Stimulated activated CD4-positive, alpha-beta T cell treated with anti-CD3 and anti-CD28 coated beads, Interleukin-1b, Interleukin-23, amount 100 ng/mL, for 24 hours (primary cell): ENCODE results near the gene CYFIP2.

Experiments used
- DNase-seq, 4 experiments: peaks; one replicate each; pipeline ENCODE4 v3.0.0-alpha.2; 2020; ENCODE audit warnings: low read depth in 4 of 4, low spot score in 1 of 4

The CYFIP2 gene

GRCh38 chr5:157285310-157286035 is 19.6 kb downstream of the CYFIP2 start:
- DNase-seq: no peak

DNA sequence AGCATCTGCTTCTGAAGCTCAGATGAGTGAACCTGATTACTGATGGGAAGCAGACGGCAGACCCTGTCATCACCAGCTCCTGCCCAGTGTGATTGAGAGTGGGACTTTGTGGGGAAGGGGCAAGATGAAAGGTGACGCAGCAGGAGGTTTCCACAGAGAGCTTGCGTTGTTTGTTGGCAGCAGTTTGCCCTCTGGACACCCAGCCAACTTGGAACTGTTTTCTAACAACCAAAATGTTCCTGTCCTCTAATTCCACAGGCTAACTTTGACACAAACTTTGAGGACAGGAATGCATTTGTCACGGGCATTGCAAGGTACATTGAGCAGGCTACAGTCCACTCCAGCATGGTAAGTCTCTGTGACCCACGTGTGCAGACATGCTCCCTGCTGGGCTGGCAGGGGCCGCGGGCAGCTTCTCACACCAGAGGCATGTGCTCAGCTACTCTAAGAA is 20.9 kb downstream of the CYFIP2 start:
- no peak for DNase-seq

DNA sequence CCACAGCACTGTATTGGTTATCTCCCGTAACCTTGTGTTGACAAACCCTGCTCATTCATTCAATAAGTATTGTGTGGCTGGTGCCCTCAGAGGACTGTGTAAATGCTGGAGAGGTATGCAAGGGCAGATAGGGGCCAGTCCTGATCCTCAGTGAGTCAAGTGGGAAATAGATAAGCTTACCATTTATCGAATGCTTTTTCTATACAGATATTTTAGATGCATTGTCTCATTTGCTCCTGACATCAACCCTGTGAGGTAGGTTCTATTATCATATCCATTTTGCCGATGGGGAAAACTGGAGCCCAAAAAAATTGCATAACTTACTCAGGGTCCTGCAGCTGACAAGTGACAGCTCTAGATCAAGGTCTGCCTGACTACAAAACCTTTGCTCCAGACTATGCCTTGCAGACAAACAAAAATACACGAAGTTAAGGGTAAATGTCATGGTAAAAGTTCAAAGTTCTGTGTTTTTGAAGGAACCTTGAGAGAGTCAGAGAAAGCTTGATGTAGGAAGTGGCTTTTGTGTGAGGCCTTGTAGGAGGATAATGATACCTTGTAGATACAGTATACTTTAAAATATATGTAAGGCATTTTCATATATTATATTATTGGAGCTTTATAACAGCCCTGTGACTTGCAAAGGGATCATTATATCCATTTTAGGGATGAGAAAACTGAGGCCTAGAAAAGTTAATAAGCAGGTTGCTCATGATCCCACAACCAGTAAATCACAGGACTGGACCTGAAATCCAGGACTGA is 22.7 kb downstream of the CYFIP2 start:
- no peak for DNase-seq

GRCh38 chr5:157289164-157289819 is 23.4 kb downstream of the CYFIP2 start:
- DNase-seq: no peak

DNA sequence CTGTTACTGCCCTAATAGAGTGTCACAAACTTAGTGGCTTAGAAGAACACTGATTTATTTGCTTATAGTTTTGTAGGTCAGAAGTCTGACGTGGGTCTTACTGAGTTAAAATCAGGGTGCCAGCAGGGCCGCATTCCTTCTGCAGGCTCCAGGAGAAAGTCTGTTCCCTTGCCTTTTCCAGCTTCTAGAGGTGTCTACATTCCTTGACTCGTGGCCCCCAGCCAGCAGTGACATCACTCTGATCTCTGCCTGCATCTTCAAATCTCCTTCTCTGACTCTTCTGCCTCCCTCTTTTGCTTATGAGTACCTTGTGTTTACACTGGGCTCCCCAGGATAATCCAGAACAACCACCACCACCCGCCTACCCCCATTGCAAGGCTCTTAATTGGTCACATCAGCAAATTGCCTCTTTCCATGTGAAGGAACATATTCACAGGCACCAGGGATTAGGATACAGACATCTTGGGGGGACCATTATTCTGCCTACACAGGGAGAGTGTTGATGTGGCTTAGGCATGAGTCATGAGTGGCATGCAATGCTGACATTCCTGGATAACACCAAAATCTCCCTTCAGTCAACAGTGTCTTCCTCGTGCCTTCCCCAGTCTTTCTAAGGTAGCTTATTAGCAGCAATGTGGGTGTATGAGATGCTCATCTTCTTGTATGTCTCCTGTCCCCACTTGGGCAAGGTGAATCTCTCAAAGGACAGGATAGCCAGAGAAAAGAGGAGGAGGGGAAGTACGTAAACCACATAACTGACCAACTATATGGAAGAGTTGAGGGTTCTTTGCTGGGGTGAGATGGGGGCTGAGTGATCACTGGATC is 24.4 kb downstream of the CYFIP2 start:
- no peak for DNase-seq

GRCh38 chr5:157290981-157291711 is 25.2 kb downstream of the CYFIP2 start:
- no peak for DNase-seq

DNA sequence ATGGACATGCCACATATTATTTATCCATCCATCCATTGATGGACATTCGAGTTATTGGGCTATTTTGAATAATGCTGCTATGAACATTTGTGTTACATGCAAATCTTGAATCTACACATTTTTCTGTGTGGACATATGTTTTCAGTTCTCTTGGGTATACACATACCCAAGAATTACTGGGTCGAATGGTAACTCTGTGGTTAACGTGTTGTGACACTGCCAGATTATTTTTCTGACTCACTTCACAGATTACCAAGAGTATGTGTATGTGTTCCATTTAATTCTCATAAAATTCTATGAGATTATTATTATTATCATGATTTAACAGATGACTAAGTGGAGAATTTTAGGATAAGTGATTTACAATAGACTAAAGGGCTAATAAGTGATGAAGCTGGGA is 26.7 kb downstream of the CYFIP2 start:
- no peak for DNase-seq

DNA sequence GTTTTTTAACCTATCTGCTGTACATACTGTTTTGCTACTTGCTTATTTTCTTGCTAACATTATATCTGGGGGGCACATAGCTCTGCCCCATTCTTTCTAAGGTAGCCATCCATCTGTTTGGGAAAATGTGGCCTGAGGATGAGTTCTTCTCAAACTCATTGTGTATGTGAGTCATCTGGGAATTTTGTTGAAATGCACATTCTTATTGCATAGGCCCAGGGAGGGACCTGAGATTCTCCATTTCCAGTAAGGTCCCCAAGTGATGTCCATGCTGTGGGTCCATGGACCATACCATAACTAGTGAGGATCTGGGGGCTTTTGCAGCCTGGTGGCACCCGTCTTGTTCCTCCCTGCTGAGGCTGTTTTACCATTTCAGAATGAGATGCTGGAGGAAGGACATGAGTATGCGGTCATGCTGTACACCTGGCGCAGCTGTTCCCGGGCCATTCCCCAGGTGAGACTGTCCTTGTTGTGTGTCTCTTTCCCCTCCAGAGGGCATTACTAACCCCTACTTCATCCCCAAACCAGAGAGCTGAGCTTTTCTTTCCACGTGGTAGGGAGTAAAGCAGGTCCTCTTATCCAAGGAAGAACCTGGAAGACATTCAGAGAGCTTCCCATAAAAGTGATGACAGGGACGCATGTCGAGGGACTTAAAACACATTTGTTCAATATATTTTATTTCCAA is 28.6 kb downstream of the CYFIP2 start:
- no peak for DNase-seq

- no peak for DNase-seq
Measured at GRCh38 chr5:157295247-157295646, 29.3 kb downstream of the CYFIP2 start.

GRCh38 chr5:157300564-157300963 is 34.6 kb downstream of the CYFIP2 start:
- no peak for DNase-seq

DNA sequence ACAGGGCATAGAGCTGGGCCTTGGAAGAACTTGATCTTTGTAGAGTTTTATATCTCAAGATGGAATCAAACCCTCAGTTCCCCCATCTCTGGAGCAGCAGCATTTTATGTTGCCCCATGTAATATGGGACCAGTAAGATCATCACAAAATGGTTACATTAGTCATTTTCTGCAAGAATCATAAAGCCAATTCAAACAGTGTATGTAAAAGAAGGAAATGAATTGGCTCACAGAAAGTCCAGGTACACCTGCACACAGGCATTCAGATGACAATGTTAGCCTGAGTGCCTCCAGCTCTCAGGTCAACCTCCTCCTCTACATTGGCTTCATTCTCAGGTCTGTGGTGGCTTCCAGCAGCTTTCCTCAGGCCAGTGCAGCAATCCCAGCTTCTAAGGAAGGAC is 35.1 kb downstream of the CYFIP2 start:
- no peak for DNase-seq

DNA sequence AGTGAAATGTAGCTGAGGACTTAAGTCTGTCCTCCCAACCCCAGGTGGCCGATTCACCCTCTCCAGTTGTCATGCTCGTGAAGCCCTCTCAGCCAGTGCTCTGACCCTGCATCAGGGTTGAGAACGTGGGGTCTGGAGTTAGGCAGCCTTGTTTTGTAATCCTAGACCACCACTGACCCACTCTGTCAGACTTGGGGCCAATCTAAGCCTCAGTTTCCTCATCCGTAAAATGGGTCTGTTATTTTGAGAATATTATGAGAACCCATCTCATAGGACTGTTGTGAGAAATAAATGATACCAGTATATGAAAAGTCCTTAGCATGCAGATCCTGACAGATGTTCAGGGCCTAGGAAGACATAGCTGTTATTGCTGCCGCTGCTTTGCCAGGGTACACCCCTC is 37.1 kb downstream of the CYFIP2 start:
- no peak for DNase-seq

DNA sequence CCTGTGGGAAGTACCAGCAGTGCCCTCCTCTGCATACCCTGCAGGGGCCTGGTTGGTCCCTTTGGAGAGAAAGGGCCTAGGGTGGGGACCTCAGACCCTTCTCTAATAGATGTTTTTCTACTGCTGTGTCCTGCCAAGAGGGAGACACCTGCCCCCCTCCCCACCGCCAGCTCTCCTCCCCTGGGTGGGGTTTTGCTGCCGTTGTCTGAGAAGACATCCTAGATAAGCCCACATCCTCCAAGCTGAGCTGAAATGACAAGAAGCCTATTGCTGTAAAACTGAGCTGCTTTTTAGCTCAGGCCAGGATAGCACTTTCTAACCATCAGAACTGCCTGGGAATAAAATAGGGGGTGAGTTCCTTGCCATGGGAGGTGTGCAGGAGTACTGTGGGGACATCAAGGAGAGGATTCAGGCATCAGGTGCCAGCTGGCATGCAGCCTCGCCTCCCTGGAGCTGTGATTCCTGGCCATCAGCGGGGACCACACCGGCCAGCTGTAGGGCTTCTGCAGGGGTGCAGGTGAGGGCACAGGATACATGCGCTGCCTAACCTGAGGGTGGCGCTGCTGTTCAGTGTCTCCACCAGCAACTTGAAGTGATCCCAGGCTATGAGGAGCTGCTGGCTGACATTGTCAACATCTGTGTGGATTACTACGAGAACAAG is 37.9 kb downstream of the CYFIP2 start:
- no peak for DNase-seq

- DNase-seq: no peak
Measured at GRCh38 chr5:157306081-157306480, 40.2 kb downstream of the CYFIP2 start.

DNA sequence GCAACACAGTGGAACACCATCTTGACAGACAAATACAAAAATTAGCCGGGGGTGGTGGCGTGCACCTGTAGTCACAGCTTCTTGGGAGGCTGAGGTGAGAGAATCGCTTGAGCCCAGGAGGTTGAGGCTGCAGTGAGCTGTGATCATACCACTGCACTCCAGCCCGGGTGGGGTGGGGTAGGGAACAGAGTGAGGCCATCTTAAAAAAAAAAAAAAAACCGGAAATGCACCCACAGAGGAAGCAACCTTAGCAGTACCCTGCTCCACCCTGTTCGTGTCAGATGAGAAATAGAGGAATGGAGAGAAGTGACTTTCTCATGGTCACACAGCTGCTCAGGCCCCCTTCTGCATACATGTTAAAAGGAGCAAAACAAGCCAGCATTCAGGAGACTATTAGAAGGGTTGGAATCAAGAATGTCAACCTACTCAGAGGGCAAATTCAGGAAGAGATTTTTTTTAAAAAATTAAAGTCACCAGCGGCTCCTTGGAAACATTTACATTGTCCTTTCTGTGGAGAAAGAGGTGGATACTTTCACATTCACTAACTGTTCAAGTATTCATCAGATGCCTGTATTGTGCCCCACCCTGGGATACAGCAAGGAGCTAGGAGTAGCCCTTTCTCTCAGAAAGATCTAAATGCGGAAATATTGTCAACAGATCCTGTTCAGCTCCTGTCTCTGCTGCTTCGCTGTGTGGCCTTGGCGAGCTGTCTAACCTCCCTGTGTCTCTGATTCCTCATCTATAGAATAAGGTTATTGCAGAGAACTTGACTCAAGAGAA is 41.0 kb downstream of the CYFIP2 start:
- DNase-seq: no peak

DNA sequence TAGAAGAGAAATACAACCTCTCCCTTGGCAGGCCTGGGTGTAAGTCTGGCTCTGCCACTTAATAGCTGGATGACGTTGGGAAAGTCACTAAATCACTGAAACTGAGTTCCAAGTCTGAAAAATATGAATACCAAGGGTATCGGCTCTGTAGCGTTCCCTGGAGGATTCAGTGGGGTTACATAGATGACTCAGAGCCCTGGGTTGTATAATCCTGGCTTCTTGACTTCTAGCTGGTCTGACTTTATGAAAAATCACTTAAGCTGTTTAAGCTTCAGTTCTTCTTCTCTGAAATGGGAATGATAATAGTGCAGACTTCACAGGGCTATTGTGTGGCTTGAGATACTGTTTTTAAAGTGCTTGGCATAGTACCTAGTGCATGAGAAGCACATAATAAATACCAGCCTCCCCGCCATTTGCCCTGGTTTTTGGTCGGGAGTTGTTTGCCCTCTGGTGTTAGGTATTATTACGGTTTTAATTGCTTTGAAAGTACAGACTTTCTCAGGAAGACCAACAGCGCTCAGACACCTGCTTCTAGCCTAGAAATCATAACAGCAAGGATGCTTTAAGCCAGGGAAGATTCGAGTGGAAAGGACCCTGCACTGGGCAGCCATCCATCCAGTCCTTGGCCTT is 43.0 kb downstream of the CYFIP2 start:
- DNase-seq: no peak

DNA sequence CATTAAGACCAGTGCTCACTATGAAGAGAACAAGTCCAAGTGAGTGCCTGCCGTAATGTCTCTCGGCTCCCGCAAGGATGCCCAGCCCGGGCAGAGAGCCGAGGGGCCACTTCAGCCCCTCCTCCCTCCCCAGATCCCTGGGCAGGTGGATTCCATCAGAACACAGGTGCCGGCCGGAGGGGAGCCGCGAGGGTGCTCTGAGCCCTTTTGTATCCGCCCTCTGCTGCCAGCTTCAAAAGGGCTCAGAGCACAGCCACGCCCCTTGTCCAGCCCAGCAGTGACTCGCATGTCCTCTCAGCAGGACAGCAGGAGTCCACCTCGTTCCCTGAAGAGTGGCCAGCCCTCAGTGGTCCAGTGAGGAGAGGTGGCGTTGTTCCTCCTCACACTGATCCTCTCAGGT is 43.9 kb downstream of the CYFIP2 start:
- DNase-seq: no peak

DNA sequence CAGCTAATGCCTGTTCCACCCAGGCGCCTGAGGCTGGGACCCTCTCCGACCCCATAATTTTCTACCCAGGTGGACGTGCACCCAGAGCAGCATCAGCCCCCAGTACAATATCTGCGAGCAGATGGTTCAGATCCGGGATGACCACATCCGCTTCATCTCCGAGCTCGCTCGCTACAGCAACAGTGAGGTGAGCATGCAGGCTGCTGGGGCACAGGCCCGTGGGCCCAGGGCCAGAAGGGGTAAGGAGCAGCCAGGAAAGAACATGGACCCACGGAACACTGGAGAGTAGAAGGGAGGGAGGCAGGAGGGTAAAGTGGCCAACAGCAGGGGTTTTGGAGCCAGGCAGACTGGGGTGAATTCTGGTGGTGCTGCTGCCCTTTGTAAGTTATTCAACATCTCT is 45.7 kb downstream of the CYFIP2 start:
- no peak for DNase-seq
